Posterior vena cava (tissue), 2 donors: ENCODE results near the gene GFPT1. TPM values are rescaled to one million over a fixed set of nuclear protein-coding genes. Genes with fewer than 3 reads are reported as not detected.

Experiments used
- DNase-seq: peaks from one replicate; pipeline ENCODE4 v3.0.0-alpha.2; 2020; ENCODE audit warnings: low spot score
- intact Hi-C, 2 donors: fragments of 100-400 bp; cut with DNase I; formaldehyde crosslinking; loops; one replicate each; pipeline versions ENCODE4 v1.14.1 to v1.14.2; 2022 to 2023
- total RNA-seq, 2 donors: library from RNA; stranded (reverse); fragmentation: NEBNext Ultra II Directional; extraction: Animal tissue kit (Norgen Biotek cat#: 25700); gene quantifications; one replicate each; pipeline ENCODE4 v1.2.1, GENCODE V29; 2021
- donor health status: DM: yes; HTN: yes; CAD: no.
- donor health status: DM: yes; HTN: yes; CAD: no.

Gene GFPT1
- total RNA-seq, 2 donors from 2014 or later, result 45.6 to 75.8 TPM

DNA sequence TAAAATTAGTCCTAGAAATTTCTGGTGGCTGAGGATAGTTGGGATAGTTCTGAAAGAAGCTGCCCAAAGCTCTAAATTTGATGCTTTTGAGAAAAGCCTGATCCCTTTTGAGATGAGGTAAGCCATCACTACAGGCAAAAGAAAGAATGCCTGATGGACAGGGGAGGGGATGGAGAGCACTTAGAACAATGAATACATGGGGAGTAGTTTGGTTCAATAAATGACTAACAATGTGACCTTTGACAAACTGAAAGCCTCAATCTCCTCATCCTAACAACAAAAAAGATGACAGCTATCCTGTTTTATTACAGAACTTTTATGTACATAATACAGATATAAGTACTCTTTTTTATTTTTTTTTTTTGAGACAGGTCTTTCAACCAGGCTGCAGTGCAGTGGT is 42.7 kb downstream of the GFPT1 start:
- intact Hi-C loops, result no loop called here
- no peak for DNase-seq

DNA sequence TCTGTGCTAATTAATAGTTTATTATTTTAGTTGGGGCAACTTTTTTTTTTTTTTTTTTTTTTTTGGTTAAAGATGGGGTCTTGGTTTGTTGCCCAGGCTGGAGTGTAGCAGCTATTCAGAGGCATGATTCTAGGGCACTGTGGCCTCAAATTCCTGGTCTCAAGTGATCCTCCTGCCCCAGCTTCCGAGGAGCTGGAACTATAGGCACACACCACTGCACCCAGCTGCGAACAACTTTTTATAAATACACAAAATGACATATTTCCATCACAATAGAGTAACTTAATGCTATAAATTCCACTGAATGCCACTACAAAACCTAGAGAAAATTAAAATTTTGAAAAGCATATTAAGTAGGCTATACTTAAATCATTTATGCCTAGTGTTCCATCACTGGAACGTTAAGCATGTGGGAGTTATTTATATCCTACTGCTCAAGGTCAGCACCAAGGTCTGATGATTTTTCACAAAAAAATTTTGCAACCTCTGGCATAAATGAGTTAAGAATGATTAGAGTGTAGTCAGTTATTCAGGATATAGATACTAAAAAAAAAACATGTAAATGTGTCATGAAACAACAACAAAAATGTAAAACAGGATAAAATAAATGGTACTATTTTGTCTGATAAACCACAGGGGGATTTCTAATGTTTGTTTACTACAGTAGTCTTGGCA is 46.8 kb downstream of the GFPT1 start:
- DNase-seq, result no peak
- intact Hi-C loops, result no loop called here

DNA sequence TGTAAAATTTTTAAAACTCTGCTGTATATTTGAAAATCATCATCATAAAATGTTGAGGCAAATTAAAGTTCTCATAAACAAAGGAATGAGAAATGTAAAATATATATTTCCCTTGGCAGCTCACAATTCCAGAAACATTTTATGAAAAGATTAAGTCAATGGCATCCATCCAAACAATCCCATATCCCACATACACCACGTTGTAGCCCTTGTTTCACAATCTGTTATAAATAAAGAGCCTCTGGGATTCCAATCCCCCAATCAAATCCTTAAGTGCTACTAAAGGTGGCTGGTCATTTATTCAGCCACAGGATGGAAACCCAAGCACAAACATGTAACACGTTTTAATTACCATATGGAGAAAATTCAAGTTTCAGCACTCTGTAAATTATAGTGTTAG is 51.7 kb downstream of the GFPT1 start:
- intact Hi-C loops, result no loop called here

DNA sequence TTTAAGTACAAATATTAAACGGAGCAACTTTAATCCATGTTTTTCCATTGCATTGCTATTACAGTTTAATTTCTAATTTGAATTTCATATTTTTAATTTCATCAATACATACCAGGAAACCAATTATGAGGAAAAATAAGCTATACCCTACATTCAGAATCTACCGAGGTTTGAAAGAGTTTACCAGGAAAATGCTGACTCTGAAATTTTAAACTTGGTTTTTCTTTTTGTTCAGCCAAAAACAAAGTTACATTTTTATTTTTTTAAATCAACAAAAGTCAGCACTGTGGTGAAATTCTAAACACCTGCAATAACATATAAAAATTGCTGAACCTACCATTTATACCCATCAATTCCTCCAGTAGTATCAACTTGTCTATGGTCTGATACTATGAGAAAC is 53.7 kb downstream of the GFPT1 start:
- no peak for DNase-seq
- intact Hi-C loops, result no loop called here

More for the DNA sequence above, 51.7 kb downstream of the GFPT1 start:
- DNase-seq, result no peak

DNA sequence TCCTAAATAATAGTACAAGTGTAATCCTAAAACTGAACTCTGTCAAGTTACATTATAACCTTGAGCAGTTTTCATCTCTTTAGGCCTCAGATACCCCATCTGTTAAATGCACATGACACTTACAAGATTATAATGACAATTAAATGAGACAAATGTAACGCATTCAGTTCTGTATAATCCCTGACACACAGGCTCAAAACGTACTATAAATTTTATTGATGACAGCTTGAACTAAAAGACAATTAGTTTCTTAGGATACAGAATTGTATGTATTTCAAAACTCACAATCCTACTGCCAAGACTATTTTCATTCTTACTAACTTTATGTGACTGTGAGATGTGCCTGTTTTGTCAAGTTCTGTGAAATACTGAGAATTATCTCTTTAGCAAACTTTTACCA is 56.2 kb downstream of the GFPT1 start:
- intact Hi-C loops, result no loop called here
- DNase-seq, result no peak

DNA sequence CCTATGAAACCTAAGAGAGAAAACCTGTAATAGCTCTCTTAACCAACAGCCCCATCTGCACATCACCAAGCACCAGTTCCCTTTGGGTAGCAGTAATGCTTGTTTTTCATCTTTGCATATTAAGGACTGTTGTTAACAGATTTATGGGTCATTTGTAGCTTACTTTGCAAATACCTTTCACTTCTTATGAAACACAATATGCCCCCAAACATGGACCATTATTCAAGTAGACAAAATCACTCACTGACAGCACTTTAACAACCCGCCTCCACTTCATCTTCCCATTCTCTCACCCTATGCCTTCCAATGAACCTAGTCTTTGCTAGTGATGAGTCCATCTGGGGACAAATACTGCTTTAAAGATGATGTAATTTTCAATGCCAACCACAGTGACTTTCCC is 64.4 kb downstream of the GFPT1 start:
- intact Hi-C loops, result no loop called here
- no peak for DNase-seq

DNA sequence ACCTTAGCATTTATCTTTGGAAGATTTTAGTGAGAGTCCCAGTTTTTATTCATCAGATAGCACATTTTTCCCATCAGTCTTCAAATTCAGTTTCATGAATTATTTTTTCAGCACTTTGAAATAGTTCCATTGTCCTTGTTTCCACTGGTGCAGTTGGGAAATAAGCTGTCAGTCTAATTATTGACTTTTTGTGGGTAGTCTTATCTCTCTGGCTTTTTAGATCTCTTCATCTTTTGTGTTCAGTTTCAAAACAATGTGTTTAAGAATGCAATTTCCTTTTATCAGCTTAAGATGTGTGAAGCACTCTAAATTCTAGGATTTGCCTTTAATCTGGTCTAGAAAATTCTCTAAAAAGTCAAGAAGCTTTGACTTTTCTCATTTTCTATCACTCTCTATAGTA is 70.5 kb downstream of the GFPT1 start:
- intact Hi-C loops, result no loop called here
- no peak for DNase-seq

DNA sequence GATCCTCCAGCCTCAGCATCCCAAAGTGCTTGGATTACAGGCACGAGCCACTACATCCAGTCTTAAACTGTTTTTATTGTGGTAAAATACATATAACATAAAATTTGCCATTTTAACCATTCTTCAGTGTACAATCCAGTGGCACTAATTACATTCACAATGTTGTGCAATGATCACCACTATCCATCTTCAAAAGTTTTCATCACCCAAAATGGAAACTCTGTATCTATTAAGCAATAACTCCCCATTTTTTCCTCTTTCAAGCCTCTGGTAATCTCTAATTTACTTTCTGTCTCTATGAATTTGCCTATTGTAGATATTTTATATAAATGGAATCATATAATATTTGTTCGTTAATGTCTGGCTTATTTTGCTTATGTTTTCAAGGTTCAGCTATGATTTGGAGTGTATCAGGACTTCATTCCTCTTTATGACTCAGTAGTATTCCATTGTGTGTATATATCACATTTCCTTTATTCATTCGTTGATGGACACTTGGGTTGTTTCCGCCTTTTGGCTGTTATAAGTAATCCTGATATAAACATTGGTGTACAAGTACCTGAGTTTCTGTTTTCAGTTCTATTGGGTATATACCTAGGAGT is 71.8 kb downstream of the GFPT1 start:
- intact Hi-C loops, result no loop called here
- DNase-seq, result no peak

DNA sequence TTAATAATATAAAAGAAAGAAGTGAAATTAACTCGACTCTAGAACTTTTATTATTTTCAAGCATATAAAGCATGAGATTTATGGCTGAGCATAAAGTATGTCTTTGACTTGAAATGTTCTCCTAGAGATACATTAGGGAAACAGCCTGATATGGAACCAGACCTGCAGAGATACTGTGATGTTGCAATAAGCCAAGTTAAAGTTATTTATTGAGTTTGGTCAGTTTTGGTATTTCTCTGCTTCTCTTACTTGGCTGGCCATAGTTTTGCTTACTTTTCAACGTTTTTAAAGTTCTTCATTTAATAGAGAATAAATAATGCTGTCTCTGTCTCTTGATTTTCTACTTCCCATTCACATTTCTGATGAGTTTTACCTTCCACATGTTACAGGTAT is 76.0 kb downstream of the GFPT1 start:
- DNase-seq, result no peak
- intact Hi-C loops, result no loop called here

DNA sequence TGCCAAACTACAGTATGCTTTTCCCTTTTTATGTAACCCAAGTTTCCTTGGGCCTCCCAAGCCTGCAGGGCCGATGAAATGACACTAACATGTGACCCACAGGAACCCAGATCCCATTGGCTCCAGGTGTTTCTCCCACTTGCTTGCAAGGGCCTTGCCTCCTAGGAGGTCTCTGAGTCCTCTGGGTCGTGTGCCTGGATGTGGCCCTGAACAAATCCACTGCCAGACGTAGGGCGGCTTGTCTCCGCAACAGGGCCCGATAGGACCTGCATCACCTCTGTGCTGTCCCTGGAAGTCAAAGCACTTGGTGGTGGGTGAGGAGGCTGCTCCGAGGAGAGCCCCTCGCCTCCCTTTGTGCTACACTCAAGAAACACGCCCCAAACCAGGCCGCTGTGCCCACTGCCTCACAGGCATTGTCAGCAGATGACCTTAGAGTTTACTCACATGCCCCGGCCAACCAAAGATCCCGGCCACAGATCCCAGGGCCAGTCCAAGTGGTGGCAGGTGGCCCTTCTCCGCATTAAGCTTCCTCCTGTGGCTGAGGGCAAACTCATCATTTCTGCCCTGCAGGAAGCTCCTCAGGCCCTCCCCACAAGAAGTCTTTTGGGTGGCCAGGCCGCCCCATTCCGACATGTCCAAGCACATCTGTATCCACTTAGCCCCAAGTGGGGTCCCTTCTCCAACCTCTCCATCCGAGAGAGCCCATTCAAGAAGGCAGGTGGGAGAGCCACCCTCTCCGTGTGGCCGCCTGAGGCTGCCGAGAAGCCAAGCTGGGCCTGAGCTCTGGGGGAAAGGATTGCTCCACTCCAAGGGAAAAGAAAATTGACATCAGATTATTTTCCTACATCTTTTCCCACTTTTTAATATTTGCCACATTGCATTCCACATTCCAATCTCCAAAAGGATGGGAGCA is 76.7 kb downstream of the GFPT1 start:
- no peak for DNase-seq

DNA sequence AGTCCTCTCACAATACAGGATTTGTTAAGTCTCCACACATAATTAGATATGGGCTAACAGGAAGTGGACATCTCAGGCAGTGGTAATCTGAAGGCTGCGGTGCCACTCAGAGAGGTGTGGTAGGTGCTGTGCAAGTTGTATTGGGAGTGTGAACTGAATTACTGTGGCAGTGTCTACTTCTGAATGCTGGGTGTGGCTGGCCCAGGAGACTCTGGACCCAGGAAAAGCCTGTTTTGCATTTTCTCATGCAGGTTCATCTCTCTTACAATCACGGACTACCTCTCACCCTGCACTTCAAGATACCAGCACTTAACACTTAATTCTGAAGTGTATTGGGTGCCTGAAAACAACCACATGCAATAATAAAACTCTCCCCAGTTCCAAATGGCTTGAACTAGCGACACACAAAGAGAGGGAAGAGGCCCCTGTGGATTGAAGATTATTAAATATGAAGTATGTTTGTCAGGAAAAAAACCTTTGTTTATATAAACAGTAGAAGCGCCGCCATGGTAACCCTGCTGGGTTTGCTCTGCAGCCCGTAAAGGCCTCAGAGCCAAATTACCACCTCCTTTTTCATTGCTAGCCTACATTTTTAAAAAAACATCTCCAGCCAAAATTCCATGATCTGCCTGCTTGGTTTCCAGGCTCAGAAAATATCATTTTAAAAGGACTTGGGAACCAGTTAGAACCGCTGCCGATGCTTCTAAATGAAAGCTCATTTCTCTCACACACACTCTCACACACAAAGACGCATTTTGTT is 77.5 kb downstream of the GFPT1 start:
- intact Hi-C loops, result loop anchor here (5.0 to 10.0 kb wide), 5 partner anchors 55 to 365 kb away; partner anchors contain the start of gene ANTXR1 (in 1 of the 2)
- DNase-seq, result peak; percentile 91

More for the DNA sequence above, 76.7 kb downstream of the GFPT1 start:
- intact Hi-C loops, result no loop called here

DNA sequence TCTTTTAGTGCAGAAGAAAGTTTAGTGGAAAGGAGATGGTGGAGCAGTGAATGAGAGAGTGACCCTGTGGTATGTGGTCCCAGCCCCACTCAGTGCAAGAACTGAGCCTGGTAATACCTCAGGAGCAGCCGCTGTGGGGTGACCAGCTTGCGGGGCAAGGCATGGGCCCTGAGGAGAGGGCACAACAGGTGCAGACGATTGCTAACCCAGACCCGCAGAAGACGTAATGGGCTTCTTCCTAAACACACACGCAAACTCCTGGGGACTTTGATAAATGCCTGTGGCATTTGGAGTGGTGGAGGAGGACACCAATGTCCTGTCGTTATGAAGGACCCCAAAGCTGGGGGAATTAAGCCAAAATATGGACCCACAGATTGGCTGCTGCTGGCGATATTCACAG is 78.7 kb downstream of the GFPT1 start:
- intact Hi-C loops, result loop anchor here (5.0 to 10.0 kb wide), 5 partner anchors 54 to 364 kb away; partner anchors contain the start of gene ANTXR1 (in 1 of the 2)
- DNase-seq, result no peak

DNA sequence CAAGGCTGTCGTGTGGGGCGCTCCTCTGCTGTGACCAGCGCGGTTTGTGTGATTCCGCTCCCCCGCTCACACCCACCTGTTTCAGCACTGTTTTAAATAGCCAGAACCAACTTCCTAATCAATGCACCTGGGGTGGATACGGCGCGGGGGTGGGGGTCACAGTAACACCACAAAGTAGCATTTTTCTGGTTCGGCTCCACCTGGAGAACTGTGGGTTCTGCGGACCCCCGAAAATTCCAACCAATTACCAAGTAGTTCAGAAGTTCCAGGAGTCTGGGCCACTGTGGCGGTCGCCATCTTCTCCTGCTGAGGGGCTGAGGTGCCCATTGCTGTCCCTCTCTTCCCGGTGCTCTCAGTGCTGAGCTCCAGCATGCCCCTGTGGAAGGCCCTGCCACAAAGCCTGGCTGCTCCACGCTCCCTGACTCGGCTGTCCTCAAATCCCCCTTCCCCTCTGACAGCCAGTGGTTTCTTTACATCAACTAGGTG is 79.4 kb downstream of the GFPT1 start:
- no peak for DNase-seq
- intact Hi-C loops, result loop anchor here (2.0 to 10.0 kb wide), 6 partner anchors 53 to 363 kb away; partner anchors contain the start of gene ANTXR1 (in 2 of the 2)

DNA sequence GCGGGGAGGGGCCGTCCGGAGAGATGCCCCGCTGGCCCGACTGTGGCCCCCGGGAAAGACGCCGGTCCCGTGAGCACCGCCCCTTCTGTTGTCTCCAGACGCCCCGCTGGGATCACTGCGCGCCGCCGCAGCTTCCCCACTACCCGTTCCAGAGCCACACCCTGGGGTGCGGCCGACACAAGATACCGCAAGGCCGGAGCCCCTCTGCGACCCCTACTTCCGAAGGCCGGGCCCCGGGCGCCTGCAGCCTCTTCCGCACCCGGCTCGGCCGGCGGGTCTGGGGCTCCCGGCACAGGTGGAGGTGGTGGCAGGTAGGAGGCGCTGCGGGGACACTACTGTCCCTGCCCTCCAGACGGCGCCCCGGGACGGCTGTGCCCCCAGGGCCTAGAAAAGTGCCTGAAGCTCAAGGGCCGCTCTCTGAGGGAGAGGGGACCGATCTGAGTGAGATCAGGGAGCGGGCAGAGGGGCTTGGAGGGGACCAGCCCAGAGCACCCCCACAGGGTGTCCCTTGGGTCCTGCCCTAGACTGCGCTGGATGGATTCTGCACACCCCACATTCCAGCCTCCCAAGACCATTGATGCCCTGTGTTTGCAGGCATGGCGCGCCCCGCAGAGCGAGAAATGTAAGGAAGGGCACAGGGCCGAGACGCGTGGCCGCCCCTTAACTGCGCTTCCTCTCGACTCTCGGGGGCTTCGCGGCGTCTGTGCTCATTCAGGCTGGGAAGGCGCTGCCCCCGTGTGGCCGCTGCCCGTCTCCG is 80.0 kb downstream of the GFPT1 start:
- intact Hi-C loops, result loop anchor here (2.0 to 10.0 kb wide), 6 partner anchors 52 to 362 kb away; partner anchors contain the start of gene ANTXR1 (in 2 of the 2)
- DNase-seq, result peak; percentile 96

DNA sequence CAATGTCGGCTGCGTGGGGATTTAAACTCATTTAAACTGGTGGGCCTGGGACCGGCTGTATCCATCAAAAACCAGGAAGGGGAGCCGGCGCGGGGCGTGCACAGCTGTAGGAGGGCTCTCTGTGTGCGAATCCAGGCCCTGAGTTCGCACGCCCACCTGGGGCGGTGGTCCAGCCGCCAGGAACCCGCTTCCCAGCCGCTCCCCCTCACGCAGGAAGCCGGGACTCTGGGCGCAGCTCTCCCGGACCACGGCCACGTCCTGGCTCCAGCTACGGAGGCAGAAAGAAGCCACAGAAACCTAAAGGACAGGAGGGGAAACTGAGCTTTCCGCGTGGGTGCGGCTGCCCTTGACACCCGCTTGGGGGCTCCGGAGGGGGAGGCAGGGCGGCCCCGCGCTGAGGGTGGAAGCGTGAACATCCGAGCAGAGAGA is 80.6 kb downstream of the GFPT1 start:
- DNase-seq, result peak; percentile 87
- intact Hi-C loops, result loop anchor here (2.0 to 10.0 kb wide), 6 partner anchors 52 to 362 kb away; partner anchors contain the start of gene ANTXR1 (in 2 of the 2)

DNA sequence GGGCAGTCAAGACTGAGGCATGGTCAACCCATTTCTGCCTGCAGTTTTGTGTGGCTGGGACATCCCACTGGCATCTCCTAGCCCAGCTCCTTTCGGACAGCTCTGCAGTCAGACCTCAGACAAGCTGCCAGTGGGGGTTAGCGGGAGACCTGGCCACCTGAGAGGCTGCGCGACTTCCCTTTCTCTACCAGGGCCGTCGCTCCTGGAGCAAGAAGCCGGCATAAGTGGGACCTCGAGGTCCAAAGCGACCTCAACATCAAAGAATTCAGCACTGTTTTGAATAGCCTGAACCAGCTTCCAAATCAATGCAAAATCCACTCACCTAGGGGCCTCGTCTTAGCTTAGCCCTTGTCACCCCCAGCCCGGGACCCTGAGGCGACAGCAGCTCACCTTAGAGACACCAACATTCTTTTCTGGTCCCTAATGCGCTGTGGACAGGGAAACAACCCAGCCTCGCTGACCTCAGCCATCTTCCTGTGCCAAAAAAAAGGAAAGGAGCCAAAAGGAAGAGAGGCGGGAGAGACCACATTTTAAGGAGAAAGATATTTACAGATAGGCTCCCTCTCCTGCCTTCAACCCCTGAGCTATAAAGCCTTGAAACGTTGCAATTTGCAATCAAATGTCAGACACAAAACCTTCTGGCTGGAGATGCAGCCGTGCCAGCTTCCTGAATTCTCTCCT is 81.2 kb downstream of the GFPT1 start:
- no peak for DNase-seq
- intact Hi-C loops, result loop anchor here (2.0 to 10.0 kb wide), 6 partner anchors 51 to 361 kb away; partner anchors contain the start of gene ANTXR1 (in 2 of the 2)

DNA sequence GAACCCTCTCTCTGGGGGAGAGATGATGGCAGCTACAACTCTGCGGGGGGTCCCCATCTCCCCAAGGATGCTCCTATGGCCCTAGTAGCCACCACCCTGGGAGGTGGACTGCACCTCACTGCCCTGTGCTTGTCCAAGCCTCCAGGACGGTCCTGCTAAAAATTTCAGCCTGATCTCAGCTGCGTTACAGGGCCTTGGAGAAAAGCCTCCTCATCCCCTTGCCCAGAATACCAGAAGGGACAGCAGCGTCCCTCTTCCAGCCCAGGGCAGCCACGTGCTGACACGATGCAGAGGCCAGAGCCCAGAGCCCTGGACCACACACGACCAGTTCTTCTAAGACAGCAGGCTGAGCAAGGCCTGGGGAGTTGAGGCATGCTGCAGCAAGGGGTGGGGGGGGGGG is 81.9 kb downstream of the GFPT1 start:
- intact Hi-C loops, result loop anchor here (5.0 to 10.0 kb wide), 5 partner anchors 50 to 360 kb away; partner anchors contain the start of gene ANTXR1 (in 1 of the 2)
- DNase-seq, result no peak
